Vagina (tissue), 2 donors: ENCODE measurements around the gene TMEM150A.

ENCODE experiments used
- CTCF ChIP-seq, 3 experiments: fragments of 450-650 bp in 2 of 3; fragments of 200-600 bp in 1 of 3; sonication (generic) in 1 of 3; IDR thresholded peaks; one replicate each; pipeline ENCODE4 v1.5.1; 2017 to 2019; ENCODE audit warnings: antibody characterized with exemption in 3 of 3, mild to moderate bottlenecking in 2 of 3, moderate library complexity in 2 of 3
- POLR2AphosphoS5 ChIP-seq, 2 donors: sonication (generic); formaldehyde crosslinking; IDR thresholded peaks; one replicate each; pipeline ENCODE4 v1.9.0; 2017; ENCODE audit warnings: antibody characterized with exemption in 2 of 2, mild to moderate bottlenecking in 2 of 2, low read depth in 1 of 2; ENCODE audit not compliant: insufficient read depth in 1 of 2

- TF ChIP-seq POLR2AphosphoS5 (IDR thresholded peaks at IDR 0.05; ENCODE audit: insufficient read depth in 1 of 2, low read depth in 1 of 2), result peak; percentile 95 to 98
- no peak for TF ChIP-seq CTCF (IDR thresholded peaks at IDR 0.05)
Observed at GRCh38 chr2:85595301-85596025, 7.0 kb downstream of the TMEM150A start, which contains the start of gene RNF181.
